Ectodermal cell (in vitro differentiated cells): ENCODE data around the gene NEK2.

Source experiments
- H3K27ac ChIP-seq: 2 replicates; pipeline ENCODE4 v1.7.0; 2013; ENCODE audit warnings: mild to moderate bottlenecking, low read depth, low read length; ENCODE audit not compliant: insufficient read depth, poor library complexity, severe bottlenecking
- H3K27me3 ChIP-seq: 2 replicates; pipeline ENCODE4 v1.7.0; 2013; ENCODE audit warnings: mild to moderate bottlenecking, low read length; ENCODE audit not compliant: insufficient read depth, control insufficient read depth, poor library complexity, severe bottlenecking
- H3K36me3 ChIP-seq: one replicate; pipeline ENCODE4 v1.7.0; 2013; ENCODE audit warnings: low read length; ENCODE audit not compliant: control insufficient read depth, insufficient read depth
- H3K4me1 ChIP-seq: one replicate; pipeline ENCODE4 v1.7.0; 2013; ENCODE audit warnings: low read length; ENCODE audit not compliant: control insufficient read depth, insufficient read depth
- H3K4me3 ChIP-seq: 2 replicates; pipeline ENCODE4 v1.7.0; 2013; ENCODE audit warnings: low read depth, low read length, control low read depth; ENCODE audit not compliant: insufficient read depth
- H3K9me3 ChIP-seq: 2 replicates; pipeline ENCODE4 v1.7.0; 2013; ENCODE audit warnings: mild to moderate bottlenecking, low read length, moderate library complexity; ENCODE audit not compliant: control insufficient read depth
- WGBS, 2 experiments: methylation state at CpG; one replicate each; pipeline ENCODE4 v1.1.7; 2013; ENCODE audit warnings: missing lambda C conversion rate in 2 of 2; 5-methylcytosine and 5-hydroxymethylcytosine counted together

NEK2 gene

DNA sequence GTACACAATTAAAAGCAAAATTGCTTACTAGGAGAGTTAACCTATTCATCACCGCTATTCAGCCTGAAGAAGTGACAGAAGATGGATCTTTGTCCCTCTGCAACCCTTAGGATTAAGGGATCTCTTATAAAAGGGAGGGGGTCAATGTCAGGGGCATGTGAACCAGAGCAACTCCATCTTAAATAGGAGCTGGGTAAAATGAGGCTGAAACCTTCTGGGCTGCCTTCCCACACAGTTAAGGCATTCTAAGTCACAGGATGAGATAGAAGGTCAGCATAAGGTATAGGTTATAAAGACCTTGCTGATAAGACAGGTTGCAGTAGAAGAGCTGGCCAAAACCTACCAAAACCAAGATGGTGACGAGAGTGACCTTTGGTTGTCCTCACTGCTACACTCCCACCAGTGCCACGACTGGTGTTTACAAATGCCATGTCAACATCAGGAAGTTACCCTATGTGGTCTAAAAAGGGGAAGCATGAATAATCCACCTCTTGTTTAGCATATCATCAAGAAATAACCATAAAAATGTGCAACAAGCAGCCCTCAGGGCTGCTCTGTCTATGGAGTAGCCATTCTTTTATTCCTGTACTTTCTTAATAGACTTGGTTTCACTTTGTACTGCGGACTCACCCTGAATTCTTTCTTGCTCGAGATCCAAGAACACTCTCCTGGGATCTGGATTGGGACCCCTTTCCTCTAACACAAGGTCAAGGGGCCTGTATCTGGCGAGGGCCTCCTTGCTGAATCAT lies 35.3 kb upstream of the NEK2 start:
- 90 to 91% methylated on average over 6 of the region's 6 CpGs for WGBS, 2 experiments
- H3K4me1 ChIP-seq = no peaks in the 10 kb centered on the region
- H3K9me3 ChIP-seq = no peaks in the 10 kb centered on the region
- no peak overlapping the region for H3K27ac ChIP-seq
- no peaks in the 10 kb centered on the region for H3K36me3 ChIP-seq
- no peak overlapping the region for H3K4me3 ChIP-seq
- no peaks in the 10 kb centered on the region for H3K27me3 ChIP-seq

GRCh38 chr1:211708926-211709325 lies 33.5 kb upstream of the NEK2 start:
- H3K9me3 ChIP-seq = no peaks in the 10 kb centered on the region
- H3K36me3 ChIP-seq = no peaks in the 10 kb centered on the region
- no peak overlapping the region for H3K4me3 ChIP-seq
- WGBS, 2 experiments = 88 to 97% methylated on average over 3 of the region's 4 CpGs
- H3K27me3 ChIP-seq = no peaks in the 10 kb centered on the region
- H3K27ac ChIP-seq = no peak overlapping the region
- H3K4me1 ChIP-seq = no peaks in the 10 kb centered on the region

- WGBS, 2 experiments = 95 to 96% methylated on average over 6 of the region's 6 CpGs
- no peak overlapping the region for H3K4me3 ChIP-seq
- H3K27ac ChIP-seq = no peak overlapping the region
- no peaks in the 10 kb centered on the region for H3K36me3 ChIP-seq
- H3K27me3 ChIP-seq = no peaks in the 10 kb centered on the region
- no peaks in the 10 kb centered on the region for H3K4me1 ChIP-seq
- no peaks in the 10 kb centered on the region for H3K9me3 ChIP-seq
Observed at GRCh38 chr1:211708006-211708405, 32.6 kb upstream of the NEK2 start.

- H3K9me3 ChIP-seq = no peaks in the 10 kb centered on the region
- no peak overlapping the region for H3K4me3 ChIP-seq
- no peaks in the 10 kb centered on the region for H3K4me1 ChIP-seq
- no peaks in the 10 kb centered on the region for H3K27me3 ChIP-seq
- H3K36me3 ChIP-seq = no peaks in the 10 kb centered on the region
- no peak overlapping the region for H3K27ac ChIP-seq
- 91% methylated on average over 6 of the region's 6 CpGs for WGBS, 2 experiments
Observed at GRCh38 chr1:211705467-211706091, 30.2 kb upstream of the NEK2 start.

DNA sequence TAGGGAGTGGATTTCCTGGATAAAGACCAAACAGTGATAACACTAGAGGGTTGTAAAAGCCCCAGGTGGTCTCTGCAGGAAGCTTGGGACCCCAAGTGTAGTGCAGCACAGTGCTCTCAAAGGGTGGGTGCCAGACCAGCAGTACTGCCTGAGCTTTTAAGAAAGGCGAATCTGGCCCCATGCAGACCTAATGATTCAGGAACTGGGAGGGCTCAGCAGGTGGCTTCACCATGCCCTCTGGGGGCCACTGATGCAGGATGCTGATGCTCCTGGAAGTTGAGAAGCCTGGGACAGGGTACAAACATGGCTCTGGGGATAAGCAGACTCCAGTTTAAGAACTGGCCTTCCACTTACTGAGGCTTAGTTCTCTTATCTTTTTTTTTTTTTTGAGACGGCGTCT lies 29.1 kb upstream of the NEK2 start:
- no peaks in the 10 kb centered on the region for H3K4me1 ChIP-seq
- no peak overlapping the region for H3K4me3 ChIP-seq
- no peaks in the 10 kb centered on the region for H3K27me3 ChIP-seq
- no peaks in the 10 kb centered on the region for H3K9me3 ChIP-seq
- H3K27ac ChIP-seq = no peak overlapping the region
- WGBS, 2 experiments = 96% methylated on average over 3 of the region's 3 CpGs
- H3K36me3 ChIP-seq = no peaks in the 10 kb centered on the region

DNA sequence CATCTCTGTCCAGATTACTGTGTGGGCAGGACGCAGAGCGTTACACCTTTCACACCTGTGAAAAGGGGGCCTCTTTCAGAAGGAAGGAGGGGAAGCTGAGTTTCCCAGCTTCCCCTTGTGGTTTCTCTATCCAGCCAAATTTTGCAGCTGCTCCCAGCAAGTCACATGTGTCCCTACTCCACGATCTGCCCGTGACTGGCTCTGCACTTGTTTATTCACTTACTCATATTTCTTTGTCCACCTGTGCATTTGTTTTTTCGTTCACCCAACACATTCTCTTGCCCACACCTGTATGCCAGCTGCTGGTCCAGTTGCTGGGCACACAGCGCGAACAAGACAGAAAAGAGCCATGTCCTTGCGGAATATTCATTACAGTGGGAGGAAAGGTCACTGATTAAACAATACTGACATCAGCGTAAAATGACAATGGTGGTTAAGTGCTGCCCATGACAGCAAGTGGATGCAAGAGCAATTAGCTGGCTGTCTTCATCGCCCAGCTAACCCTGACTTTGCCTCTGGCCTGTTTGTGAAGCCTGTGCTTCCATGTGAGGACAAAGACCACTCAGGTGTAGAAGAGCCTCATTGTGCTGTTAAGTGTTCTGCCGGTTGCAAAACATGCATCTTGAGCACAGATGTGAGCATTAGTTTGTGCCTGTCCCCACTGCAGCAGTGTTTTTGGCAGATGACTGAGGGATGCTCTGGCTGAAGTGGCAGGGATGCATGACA lies 28.6 kb upstream of the NEK2 start:
- WGBS, 2 experiments = 90 to 92% methylated on average over 11 of the region's 11 CpGs
- H3K4me3 ChIP-seq = no peak overlapping the region
- no peaks in the 10 kb centered on the region for H3K9me3 ChIP-seq
- H3K27me3 ChIP-seq = peaks cover 5% of the 10 kb centered on the region
- H3K36me3 ChIP-seq = no peaks in the 10 kb centered on the region
- no peak overlapping the region for H3K27ac ChIP-seq
- no peaks in the 10 kb centered on the region for H3K4me1 ChIP-seq

DNA sequence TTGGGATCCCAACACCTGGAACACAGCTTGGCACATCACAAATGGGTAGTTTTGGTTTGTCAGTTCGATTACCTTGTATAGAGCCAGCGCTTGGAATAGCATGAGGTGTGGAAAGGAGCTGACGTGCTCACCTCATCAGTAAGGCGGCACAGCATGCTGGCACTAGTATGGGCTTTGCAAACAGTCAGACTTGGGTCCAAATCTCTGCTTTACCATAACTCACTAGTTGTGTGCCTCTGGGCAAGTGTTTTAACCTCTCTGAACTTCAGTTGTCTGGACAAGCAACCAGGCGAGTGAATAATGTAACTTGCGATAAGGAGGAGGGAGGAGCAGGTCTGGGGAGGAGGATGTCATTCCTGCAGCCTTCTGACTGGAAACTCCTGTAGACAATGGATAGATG lies 26.3 kb upstream of the NEK2 start:
- Histone ChIP-seq H3K9me3 (no peaks in the 10 kb centered on the region), H3K27ac (no peak overlapping the region), H3K4me3 (no peak overlapping the region), H3K27me3 (peaks cover 9% of the 10 kb centered on the region), H3K4me1 (no peaks in the 10 kb centered on the region), H3K36me3 (no peaks in the 10 kb centered on the region)
- 95 to 97% methylated on average over 6 of the region's 6 CpGs for WGBS, 2 experiments

DNA sequence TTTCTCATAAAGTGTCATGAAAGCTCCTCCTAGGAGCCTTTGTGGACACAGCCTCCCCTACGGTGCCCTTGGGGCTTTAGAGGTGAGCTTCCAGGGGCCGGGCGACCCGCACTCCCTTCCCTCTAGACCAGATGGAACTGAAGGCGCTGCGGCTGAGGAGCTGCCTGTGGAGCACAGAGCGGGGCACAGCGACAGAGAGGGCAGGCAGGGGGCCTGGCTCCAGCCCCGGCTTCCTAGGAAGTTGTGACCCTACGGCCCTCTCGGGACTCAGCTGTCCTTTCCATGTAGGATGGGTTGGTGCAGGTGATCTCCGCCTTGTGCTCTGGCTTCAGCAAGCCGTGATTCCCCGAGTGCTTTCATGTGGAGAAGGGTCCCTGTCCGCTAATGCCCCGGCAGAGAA lies 23.6 kb upstream of the NEK2 start:
- 61 to 72% methylated on average over 16 of the region's 16 CpGs for WGBS, 2 experiments
- Histone ChIP-seq H3K27me3 (peaks cover 9% of the 10 kb centered on the region), H3K36me3 (no peaks in the 10 kb centered on the region), H3K9me3 (no peaks in the 10 kb centered on the region), H3K4me1 (no peaks in the 10 kb centered on the region), H3K4me3 (no peak overlapping the region), H3K27ac (no peak overlapping the region)

GRCh38 chr1:211698161-211699026 lies 23.0 kb upstream of the NEK2 start:
- Histone ChIP-seq H3K4me3 (no peak overlapping the region), H3K27me3 (peaks cover 9% of the 10 kb centered on the region), H3K36me3 (no peaks in the 10 kb centered on the region), H3K4me1 (no peaks in the 10 kb centered on the region), H3K27ac (no peak overlapping the region), H3K9me3 (no peaks in the 10 kb centered on the region)
- WGBS, 2 experiments = 21 to 26% methylated on average over 29 of the region's 29 CpGs
